Measurements from ENCODE around the gene BACE1-AS. TPM values are rescaled to one million over a fixed set of nuclear protein-coding genes. Genes with fewer than 3 reads are reported as not detected.

The BACE1-AS gene
- total RNA-seq = 10 to 100 TPM in 1 of 4 donors, 1 to 10 TPM in 3; 3.6 to 13.0 (median 6.3) TPM

GRCh38 chr11:117290809-117291396 is at the start of gene BACE1-AS:
TSS of gene BACE1-AS (plus strand) at chr11:117291346.
- H3K4me3 ChIP-seq = no peak within 1 kb of the TSS
- no peaks in the 10 kb centered on the region for H3K27me3 ChIP-seq
- no peaks in the 10 kb centered on the region for H3K4me1 ChIP-seq
- H3K9me3 ChIP-seq = no peaks in the 10 kb centered on the region
- no peak within 1 kb of the TSS for H3K27ac ChIP-seq
- no peak for DNase-seq (ENCODE audit: low spot score in 2 of 2)
- H3K36me3 ChIP-seq = peaks cover 80% of the 10 kb centered on the region
- TF ChIP-seq POLR2AphosphoS5 (IDR thresholded peaks at IDR 0.05) (no peak), EP300 (IDR thresholded peaks at IDR 0.05) (no peak), CTCF (IDR thresholded peaks at IDR 0.05) (no peak), POLR2A (IDR thresholded peaks at IDR 0.05) (no peak)
- WGBS = 86% methylated on average over 8 of the region's 8 CpGs

GRCh38 chr11:117248341-117248740 is 42.8 kb upstream of the BACE1-AS start:
- H3K4me1 ChIP-seq = no peaks in the 10 kb centered on the region
- no peak overlapping the region for H3K4me3 ChIP-seq
- no peak for TF ChIP-seq POLR2AphosphoS5 (IDR thresholded peaks at IDR 0.05)
- no peak for TF ChIP-seq POLR2A (IDR thresholded peaks at IDR 0.05)
- TF ChIP-seq EP300 (IDR thresholded peaks at IDR 0.05) = no peak
- TF ChIP-seq CTCF (IDR thresholded peaks at IDR 0.05) = no peak
- no peaks in the 10 kb centered on the region for H3K9me3 ChIP-seq
- peaks cover 68% of the 10 kb centered on the region for H3K36me3 ChIP-seq
- H3K27me3 ChIP-seq = no peaks in the 10 kb centered on the region
- no peak overlapping the region for H3K27ac ChIP-seq
- 90% methylated on average over 4 of the region's 4 CpGs for WGBS
- DNase-seq (ENCODE audit: low spot score in 2 of 2) = no peak

GRCh38 chr11:117249571-117249970 is 41.6 kb upstream of the BACE1-AS start:
- TF ChIP-seq POLR2A (IDR thresholded peaks at IDR 0.05) (no peak), CTCF (IDR thresholded peaks at IDR 0.05) (no peak), POLR2AphosphoS5 (IDR thresholded peaks at IDR 0.05) (no peak), EP300 (IDR thresholded peaks at IDR 0.05) (no peak)
- H3K4me3 ChIP-seq = no peak overlapping the region
- no peaks in the 10 kb centered on the region for H3K4me1 ChIP-seq
- WGBS = 92% methylated on average over 4 of the region's 4 CpGs
- H3K27ac ChIP-seq = no peak overlapping the region
- H3K9me3 ChIP-seq = no peaks in the 10 kb centered on the region
- H3K36me3 ChIP-seq = peaks cover 71% of the 10 kb centered on the region
- no peaks in the 10 kb centered on the region for H3K27me3 ChIP-seq
- no peak for DNase-seq (ENCODE audit: low spot score in 2 of 2)

- TF ChIP-seq POLR2A (IDR thresholded peaks at IDR 0.05) = no peak
- no peak for TF ChIP-seq EP300 (IDR thresholded peaks at IDR 0.05)
- Histone ChIP-seq H3K36me3 (peaks cover 56% of the 10 kb centered on the region), H3K27ac (no peak overlapping the region), H3K27me3 (no peaks in the 10 kb centered on the region), H3K4me1 (no peaks in the 10 kb centered on the region), H3K4me3 (no peak overlapping the region), H3K9me3 (no peaks in the 10 kb centered on the region)
- DNase-seq (ENCODE audit: low spot score in 2 of 2) = no peak
- 91% methylated on average over 10 of the region's 10 CpGs for WGBS
Observed at GRCh38 chr11:117251506-117251905, 39.6 kb upstream of the BACE1-AS start.

- Histone ChIP-seq H3K9me3 (no peaks in the 10 kb centered on the region), H3K4me3 (no peak overlapping the region), H3K4me1 (no peaks in the 10 kb centered on the region), H3K27ac (no peak overlapping the region), H3K36me3 (peaks cover 34% of the 10 kb centered on the region), H3K27me3 (no peaks in the 10 kb centered on the region)
- no peak for TF ChIP-seq CTCF (IDR thresholded peaks at IDR 0.05)
- TF ChIP-seq EP300 (IDR thresholded peaks at IDR 0.05) = no peak
- TF ChIP-seq POLR2AphosphoS5 (IDR thresholded peaks at IDR 0.05) = no peak
- TF ChIP-seq POLR2A (IDR thresholded peaks at IDR 0.05) = no peak
- WGBS = 86% methylated on average over 3 of the region's 3 CpGs
- no peak for DNase-seq (ENCODE audit: low spot score in 2 of 2)
Observed at GRCh38 chr11:117255966-117256365, 35.2 kb upstream of the BACE1-AS start.

GRCh38 chr11:117256573-117256972 is 34.6 kb upstream of the BACE1-AS start:
- DNase-seq (ENCODE audit: low spot score in 2 of 2) = no peak
- Histone ChIP-seq H3K36me3 (peaks cover 40% of the 10 kb centered on the region), H3K27ac (no peak overlapping the region), H3K9me3 (no peaks in the 10 kb centered on the region), H3K4me1 (no peaks in the 10 kb centered on the region), H3K27me3 (no peaks in the 10 kb centered on the region), H3K4me3 (no peak overlapping the region)
- TF ChIP-seq POLR2A (IDR thresholded peaks at IDR 0.05) = no peak
- no peak for TF ChIP-seq CTCF (IDR thresholded peaks at IDR 0.05)
- no peak for TF ChIP-seq EP300 (IDR thresholded peaks at IDR 0.05)
- TF ChIP-seq POLR2AphosphoS5 (IDR thresholded peaks at IDR 0.05) = no peak
- WGBS = 50% methylated on average over 2 of the region's 2 CpGs
